Chondrocyte (in vitro differentiated cells): ENCODE results near the gene ZRSR2. TPM values are rescaled to one million over a fixed set of nuclear protein-coding genes. Genes with fewer than 3 reads are reported as not detected.
A peak's percentile ranks its signal among the peaks of the same experiment; 100 is the strongest.
"Not testable (repeated sequence)": the region's sequence is repeated elsewhere in the genome, so short reads cannot be mapped to it uniquely, and the experiment has no call there.

Experiments used
- DNase-seq: peaks from one replicate; pipeline ENCODE4 v3.0.0; 2021; ENCODE audit warnings: mixed read lengths, low spot score
- H3K27ac Mint-ChIP-seq: one replicate; pipeline ENCODE4 v1.8.0; 2021; ENCODE audit warnings: mild to moderate bottlenecking, moderate library complexity, mixed read lengths; ENCODE audit not compliant: unreplicated experiment
- H3K27me3 Mint-ChIP-seq: 2 replicates; pipeline ENCODE4 v1.8.0; 2021; ENCODE audit warnings: low read depth, mixed read lengths
- H3K36me3 Mint-ChIP-seq: 2 replicates; pipeline ENCODE4 v1.8.0; 2021; ENCODE audit warnings: low read depth, mixed read lengths
- H3K4me1 Mint-ChIP-seq: 2 replicates; pipeline ENCODE4 v1.8.0; 2021; ENCODE audit warnings: low read depth, mild to moderate bottlenecking, mixed read lengths
- H3K4me3 Mint-ChIP-seq: one replicate; pipeline ENCODE4 v1.8.0; 2021; ENCODE audit warnings: mild to moderate bottlenecking, moderate library complexity, mixed read lengths; ENCODE audit not compliant: unreplicated experiment
- H3K9me3 Mint-ChIP-seq: 2 replicates; pipeline ENCODE4 v1.8.0; 2021; ENCODE audit warnings: low read depth, mixed read lengths
- long read RNA-seq: library from polyadenylated mRNA; stranded (forward); transcript quantifications from one replicate; pipeline ENCODE4 v2.0.0, GENCODE V29; 2021
- total RNA-seq: library from RNA; stranded (reverse); gene quantifications from 3 replicates; pipeline ENCODE4 v1.2.1, GENCODE V29; 2021
- TF ChIP-seq, protein P1 (sequence below): fragments of 200-600 bp; sonication (generic); IDR thresholded peaks from 2 replicates; pipeline ENCODE4 v1.5.0; 2021; ENCODE audit warnings: antibody characterized with exemption, mild to moderate bottlenecking, moderate library complexity

ZRSR2 gene, protein sequence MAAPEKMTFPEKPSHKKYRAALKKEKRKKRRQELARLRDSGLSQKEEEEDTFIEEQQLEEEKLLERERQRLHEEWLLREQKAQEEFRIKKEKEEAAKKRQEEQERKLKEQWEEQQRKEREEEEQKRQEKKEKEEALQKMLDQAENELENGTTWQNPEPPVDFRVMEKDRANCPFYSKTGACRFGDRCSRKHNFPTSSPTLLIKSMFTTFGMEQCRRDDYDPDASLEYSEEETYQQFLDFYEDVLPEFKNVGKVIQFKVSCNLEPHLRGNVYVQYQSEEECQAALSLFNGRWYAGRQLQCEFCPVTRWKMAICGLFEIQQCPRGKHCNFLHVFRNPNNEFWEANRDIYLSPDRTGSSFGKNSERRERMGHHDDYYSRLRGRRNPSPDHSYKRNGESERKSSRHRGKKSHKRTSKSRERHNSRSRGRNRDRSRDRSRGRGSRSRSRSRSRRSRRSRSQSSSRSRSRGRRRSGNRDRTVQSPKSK
- total RNA-seq: 12.2 to 21.4 TPM (median 13.9 TPM) in 3 replicates
- long read RNA-seq, transcript ZRSR2-201 (11 exons, 1,491 nt): major isoform, 25 of 37 reads
- long read RNA-seq, partial matches to known transcripts: 0 of 37 reads
- long read RNA-seq, other reads (novel, unspliced or antisense): 11 of 37 reads

DNA sequence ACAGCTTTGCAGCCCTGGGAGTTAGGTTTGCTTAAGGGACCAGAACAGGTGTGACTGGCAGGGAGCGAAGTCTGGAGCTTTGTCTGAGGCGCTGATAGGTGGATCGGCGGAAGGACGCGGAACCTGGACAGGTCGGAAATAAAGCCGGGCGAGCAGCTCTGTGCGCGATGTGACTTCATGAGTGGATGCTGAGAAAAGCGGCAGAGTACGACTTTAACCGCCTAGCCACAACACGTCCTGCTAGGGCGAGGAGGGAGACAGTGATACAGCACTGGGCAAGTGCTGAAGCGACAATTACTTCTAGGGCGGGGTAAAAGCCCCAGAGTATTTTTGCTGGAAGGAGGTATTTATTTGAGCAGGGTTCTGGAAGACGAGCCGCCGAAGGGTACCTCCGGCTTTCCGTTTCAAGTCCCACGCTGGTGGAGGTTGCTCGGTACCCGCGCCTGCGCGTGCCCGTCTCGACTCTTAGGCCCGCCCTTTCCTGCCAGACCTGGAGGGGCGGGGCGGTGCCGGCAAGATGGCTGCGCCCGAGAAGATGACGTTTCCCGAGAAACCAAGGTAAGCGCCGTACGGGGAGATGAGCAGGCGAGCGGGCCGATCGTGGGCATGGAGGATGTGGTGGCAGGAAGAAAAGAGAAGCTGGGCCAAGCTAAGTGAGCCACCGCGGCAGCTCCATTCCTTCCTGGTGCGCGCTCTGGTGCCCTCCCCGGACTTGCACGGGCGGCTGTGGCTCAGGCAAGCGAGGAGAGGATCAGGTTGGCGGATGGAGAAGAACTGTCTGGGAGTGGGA lies at the start of gene ZRSR2:
Gene ZRSR2 (plus strand): TSS at position 506 of the 790 bp plus-strand sequence. CDS start 12 bp downstream, at position 518.
- TF ChIP-seq, protein P1, sequence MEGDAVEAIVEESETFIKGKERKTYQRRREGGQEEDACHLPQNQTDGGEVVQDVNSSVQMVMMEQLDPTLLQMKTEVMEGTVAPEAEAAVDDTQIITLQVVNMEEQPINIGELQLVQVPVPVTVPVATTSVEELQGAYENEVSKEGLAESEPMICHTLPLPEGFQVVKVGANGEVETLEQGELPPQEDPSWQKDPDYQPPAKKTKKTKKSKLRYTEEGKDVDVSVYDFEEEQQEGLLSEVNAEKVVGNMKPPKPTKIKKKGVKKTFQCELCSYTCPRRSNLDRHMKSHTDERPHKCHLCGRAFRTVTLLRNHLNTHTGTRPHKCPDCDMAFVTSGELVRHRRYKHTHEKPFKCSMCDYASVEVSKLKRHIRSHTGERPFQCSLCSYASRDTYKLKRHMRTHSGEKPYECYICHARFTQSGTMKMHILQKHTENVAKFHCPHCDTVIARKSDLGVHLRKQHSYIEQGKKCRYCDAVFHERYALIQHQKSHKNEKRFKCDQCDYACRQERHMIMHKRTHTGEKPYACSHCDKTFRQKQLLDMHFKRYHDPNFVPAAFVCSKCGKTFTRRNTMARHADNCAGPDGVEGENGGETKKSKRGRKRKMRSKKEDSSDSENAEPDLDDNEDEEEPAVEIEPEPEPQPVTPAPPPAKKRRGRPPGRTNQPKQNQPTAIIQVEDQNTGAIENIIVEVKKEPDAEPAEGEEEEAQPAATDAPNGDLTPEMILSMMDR: peak; percentile 41
- Mint-ChIP-seq H3K27ac (no peak within 1 kb of the TSS), H3K27me3 (no peaks in the 10 kb centered on the region), H3K9me3 (no peaks in the 10 kb centered on the region), H3K4me3 (no peak within 1 kb of the TSS), H3K4me1 (peaks cover 5% of the 10 kb centered on the region), H3K36me3 (peaks cover 1% of the 10 kb centered on the region)
- DNase-seq: peak; percentile 93

DNA sequence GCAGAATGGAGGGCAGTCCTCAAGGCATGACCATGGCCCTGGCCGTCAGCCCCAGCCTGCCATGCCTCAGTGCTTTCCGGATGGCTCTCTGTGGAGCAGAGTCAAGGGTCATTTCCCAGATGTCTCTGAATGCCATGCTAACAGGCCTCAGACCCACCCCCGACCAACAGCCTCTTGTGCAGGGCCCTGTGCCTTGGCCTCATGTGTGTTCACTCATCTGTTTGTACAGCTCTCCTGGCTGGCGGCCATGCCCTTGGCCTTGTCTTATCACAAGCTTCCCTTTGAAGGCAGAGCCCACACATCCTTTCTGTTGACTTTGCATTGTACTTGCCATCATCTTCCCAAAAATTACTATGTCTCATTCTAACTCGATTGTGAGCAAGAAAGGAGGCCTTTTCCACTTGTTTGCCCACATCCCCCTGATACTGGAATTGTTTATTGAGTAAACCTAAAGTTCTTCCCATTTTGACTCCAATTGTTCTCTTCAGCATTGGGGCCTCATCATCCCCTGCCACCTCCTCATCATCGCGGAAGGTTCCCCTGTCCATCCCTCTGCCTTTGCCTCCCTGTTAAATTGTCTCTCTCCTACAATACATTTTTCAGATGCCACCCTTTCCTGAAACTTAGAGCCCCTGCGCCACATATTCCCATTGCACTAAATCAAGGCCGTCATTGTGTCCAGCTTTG lies 46.0 kb upstream of the ZRSR2 start:
- no peaks in the 10 kb centered on the region for H3K9me3 Mint-ChIP-seq
- no peak overlapping the region for H3K27ac Mint-ChIP-seq
- no peaks in the 10 kb centered on the region for H3K27me3 Mint-ChIP-seq
- no peak for DNase-seq
- H3K4me3 Mint-ChIP-seq: no peak overlapping the region
- TF ChIP-seq, protein P1: no peak
- peaks cover 4% of the 10 kb centered on the region for H3K36me3 Mint-ChIP-seq
- peaks cover 9% of the 10 kb centered on the region for H3K4me1 Mint-ChIP-seq

DNA sequence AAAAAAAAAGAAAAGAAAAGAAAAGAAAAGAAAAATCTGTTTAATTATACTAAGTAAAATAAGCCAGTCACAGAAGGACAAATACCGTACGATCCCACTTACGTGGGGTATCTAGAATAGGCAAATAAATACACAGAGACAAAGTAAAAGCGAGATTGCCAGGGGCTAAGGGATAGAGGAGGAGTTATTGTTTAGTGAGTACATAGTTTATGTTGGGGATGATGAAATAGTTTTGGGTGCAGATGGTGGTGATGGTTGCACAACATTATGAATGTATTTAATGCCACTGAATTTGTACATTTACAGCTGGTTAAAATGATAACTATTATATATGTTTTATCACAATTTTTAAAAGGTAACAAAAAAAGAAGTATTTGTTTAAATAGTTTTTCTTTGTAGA lies 45.1 kb upstream of the ZRSR2 start:
- TF ChIP-seq, protein P1: no peak
- Mint-ChIP-seq H3K27me3 (no peaks in the 10 kb centered on the region), H3K4me3 (no peak overlapping the region), H3K9me3 (no peaks in the 10 kb centered on the region), H3K4me1 (peaks cover 8% of the 10 kb centered on the region), H3K27ac (no peak overlapping the region), H3K36me3 (peaks cover 4% of the 10 kb centered on the region)
- no peak for DNase-seq

DNA sequence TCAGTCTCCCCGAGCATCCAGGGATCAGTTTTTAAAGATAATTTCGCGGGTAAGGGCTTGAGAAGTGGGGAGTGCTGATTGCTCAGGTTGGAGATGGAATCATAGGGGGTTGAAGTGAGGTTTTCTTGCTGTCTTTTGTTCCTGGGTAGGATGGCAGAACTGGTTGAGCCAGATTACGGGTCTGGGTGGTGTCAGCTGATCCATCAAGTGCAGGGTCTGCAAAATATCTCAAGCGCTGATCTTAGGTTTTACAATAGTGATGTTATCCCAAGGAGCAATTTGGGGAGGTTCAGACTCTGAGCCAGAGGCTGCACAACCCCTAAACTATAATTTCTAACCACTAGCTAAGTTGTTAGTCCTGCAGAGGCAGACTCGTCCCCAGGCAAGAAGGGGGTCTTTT lies 43.6 kb upstream of the ZRSR2 start:
- H3K4me1 Mint-ChIP-seq: peaks cover 23% of the 10 kb centered on the region
- not testable (repeated sequence) for H3K27me3 Mint-ChIP-seq, H3K4me3 Mint-ChIP-seq, DNase-seq, H3K27ac Mint-ChIP-seq, H3K9me3 Mint-ChIP-seq, H3K36me3 Mint-ChIP-seq

DNA sequence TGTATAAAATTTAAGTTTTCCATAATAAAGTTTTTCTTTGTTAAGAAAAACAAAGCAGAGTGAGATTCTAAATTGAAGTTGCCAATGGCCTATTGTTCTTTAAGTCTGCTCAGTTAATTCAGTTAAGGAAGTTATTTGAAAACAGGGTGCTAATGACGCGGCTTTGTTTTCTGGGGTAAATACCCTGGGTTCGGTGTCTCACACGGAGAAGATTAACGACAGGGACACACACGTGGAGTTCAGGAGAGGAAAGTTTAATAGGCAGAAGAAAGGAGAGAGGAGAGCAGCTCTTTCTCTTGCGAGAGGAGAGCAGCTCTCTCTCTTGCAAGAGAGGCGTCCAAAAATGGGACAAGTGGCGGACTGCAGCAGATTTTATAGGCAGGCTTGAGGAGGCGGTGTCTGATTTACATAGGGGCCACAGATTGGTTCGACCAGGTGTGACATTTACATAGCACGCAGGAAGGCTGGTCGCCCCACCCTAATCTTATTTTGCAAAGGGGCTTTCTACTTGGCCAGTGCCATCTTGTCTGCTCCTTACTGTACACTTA lies 42.6 kb upstream of the ZRSR2 start:
- H3K27ac Mint-ChIP-seq: no peak overlapping the region
- no peaks in the 10 kb centered on the region for H3K27me3 Mint-ChIP-seq
- TF ChIP-seq, protein P1: no peak
- no peak for DNase-seq
- H3K9me3 Mint-ChIP-seq: no peaks in the 10 kb centered on the region
- peaks cover 27% of the 10 kb centered on the region for H3K4me1 Mint-ChIP-seq
- H3K4me3 Mint-ChIP-seq: no peak overlapping the region
- peaks cover 4% of the 10 kb centered on the region for H3K36me3 Mint-ChIP-seq
